C1 segment of cervical spinal cord (tissue), 14 donors: Measurements from ENCODE around the gene SNAPIN.

Experiments
- DNase-seq, 14 donors: peaks; one replicate each; lab custom pipeline; 2025; lab: John Stamatoyannopoulos, UW

SNAPIN gene

GRCh38 chr1:153705484-153705883 is 47.0 kb downstream of the SNAPIN start:
- DNase-seq, result no peak

DNA sequence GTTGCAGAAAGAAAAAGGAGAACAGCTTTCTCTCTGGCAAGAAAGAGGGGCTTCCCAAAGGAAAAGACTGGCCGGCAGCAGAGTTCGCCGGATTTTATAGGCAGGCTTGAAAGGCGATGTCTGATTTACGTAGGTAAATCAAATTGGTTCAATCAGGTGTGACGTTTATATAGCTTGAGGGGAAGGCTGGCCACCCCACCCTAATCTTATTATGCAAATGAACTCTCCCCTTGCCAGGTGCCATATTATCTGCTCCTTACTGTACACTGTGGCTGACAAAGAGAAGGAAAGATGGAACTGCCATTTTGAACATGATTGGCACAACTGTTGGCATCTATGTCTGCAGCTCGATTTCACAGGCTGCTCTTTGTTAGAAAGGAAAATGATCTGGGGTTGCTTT is 52.5 kb downstream of the SNAPIN start:
- DNase-seq, result no peak
